Raji (cell line): ENCODE results near the gene ODAD4.

ENCODE experiments used
- POLR2A ChIP-seq: IDR thresholded peaks from 2 replicates; pipeline ENCODE4 v1.6.1; 2011; ENCODE audit warnings: low read depth, low read length, control low read depth; ENCODE audit not compliant: insufficient read depth

ODAD4 gene

GRCh38 chr17:41906465-41907184 is 23.8 kb upstream of the ODAD4 start:
- TF ChIP-seq POLR2A = no peak

- no peak for TF ChIP-seq POLR2A
These were observed 23.2 kb upstream of the ODAD4 start for GRCh38 chr17:41907185-41907556.

- TF ChIP-seq POLR2A = no peak
These were observed 22.5 kb upstream of the ODAD4 start for GRCh38 chr17:41907633-41908539.

GRCh38 chr17:41909088-41909487 is 21.3 kb upstream of the ODAD4 start:
- no peak for TF ChIP-seq POLR2A

GRCh38 chr17:41910701-41911391 is 19.6 kb upstream of the ODAD4 start:
- no peak for TF ChIP-seq POLR2A

- no peak for TF ChIP-seq POLR2A
These were observed 17.5 kb upstream of the ODAD4 start for GRCh38 chr17:41912925-41913324.

GRCh38 chr17:41913798-41914197 is 16.6 kb upstream of the ODAD4 start:
- no peak for TF ChIP-seq POLR2A

DNA sequence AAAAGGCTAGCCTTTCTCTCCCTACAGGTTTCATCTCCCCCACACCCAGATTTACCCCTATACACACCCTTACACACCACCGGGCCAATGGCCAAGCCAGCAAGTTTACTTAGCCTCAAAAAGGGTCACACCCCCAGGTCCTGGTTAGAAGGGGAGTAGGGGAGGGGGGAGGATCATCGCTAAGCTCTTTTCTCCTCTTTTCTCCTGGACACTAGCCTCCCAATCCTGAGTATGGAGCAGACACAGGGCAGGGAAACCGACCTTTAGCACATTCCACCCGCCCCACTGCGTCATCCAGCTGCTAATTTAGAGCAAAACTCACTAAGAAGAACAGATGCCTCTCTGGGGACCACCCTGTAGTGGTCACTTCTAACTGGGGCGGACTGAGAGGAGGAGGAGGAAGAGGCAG is 16.1 kb upstream of the ODAD4 start:
- TF ChIP-seq POLR2A = no peak

GRCh38 chr17:41915020-41915419 is 15.4 kb upstream of the ODAD4 start:
- no peak for TF ChIP-seq POLR2A

GRCh38 chr17:41915566-41915965 is 14.9 kb upstream of the ODAD4 start:
- no peak for TF ChIP-seq POLR2A

DNA sequence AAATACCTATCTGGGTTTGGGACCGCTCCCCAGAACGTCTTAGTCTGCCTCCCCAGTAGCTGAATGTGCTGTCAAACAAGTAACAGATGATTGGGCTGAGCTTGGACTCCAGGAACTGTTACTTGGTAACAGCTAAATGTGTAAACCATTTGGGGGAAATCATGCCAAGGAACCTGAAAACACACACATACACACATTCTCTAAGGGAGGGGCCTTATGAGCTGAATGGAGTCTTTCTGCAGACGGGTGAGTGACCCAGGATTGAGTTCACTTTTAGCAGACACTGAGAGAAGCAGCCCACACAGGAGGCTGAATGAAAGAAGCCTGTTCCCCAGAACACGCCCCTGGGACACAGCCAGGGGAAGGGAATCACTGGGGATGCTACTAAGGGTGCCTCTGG is 13.2 kb upstream of the ODAD4 start:
- no peak for TF ChIP-seq POLR2A

DNA sequence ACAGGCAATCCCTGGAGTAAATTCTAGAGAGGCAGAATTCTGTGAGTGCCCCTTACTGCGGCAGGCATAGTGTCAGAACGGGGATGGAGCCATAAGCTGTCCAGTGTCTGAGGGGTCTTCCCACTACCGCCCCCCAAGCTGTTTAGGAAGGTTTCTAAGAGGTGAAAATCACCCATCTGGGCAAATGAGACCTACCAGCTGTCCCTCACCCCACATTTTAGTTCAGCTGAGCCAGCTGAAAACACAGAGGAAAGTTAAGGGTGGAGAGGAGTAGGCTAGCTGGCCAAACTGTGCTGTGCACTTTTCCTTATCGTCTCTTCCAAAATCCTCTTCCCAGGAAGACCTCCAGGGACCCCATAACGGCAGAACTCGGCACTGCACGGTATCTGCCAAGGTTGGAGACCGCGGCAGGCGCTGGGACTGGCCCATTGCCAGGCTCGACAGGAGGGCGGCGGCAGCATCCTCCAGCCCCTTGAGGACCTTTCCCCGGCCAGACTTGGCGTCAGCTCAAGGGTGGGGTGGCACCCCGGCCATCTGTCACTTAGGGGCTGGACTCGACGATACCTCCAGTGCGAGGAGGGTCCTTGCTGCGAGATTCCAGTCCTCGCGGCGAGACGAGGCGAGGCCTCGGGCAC is 12.6 kb upstream of the ODAD4 start:
- no peak for TF ChIP-seq POLR2A

GRCh38 chr17:41918314-41919164 is 11.9 kb upstream of the ODAD4 start, which contains the start of gene ACLY:
ACLY (minus strand) TSS chr17:41918951; CDS start chr17:41913873, 5,078 bp downstream.
- TF ChIP-seq POLR2A = peak; percentile 85

DNA sequence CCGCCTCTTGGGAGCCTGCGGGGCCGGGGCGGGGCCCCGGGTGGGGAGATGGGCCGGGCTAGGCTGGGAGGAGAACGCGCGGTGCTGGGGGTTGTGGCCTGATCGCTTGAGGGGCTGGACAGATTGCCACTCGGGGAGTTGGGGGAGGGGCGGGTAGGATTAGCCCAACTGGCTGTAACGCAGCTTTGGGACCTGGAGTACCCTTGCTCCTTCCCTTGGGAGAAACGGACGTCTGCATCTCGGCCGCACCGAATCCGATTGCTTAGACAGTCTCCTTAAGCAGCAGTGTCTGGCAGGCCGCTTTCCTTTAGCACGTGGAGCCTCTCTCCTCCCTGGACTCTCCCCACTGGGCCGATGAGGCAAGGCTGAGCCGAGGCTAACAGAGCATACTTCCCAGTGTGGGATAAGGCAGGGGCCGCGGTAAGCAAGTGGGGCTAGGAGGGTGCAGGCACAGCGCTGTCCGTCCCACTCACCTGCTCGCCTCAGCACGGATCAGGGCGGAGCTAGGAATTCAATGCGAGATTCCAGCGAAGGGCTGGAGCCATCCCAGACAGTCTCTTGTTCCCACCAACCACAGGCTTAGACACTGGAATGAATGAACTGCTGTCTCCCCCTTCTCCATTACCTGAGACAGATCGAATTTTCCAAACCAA is 11.1 kb upstream of the ODAD4 start:
- TF ChIP-seq POLR2A = no peak
